Stimulated activated CD8-positive, alpha-beta memory T cell treated with anti-CD3 and anti-CD28 coated beads, Interleukin-15, amount 100 ng/mL, for 24 hours (primary cell): ENCODE results near the gene FGF11.

Experiments used
- DNase-seq: peaks from one replicate; pipeline ENCODE4 v3.0.0-alpha.2; 2020; ENCODE audit warnings: low read depth

Gene FGF11

GRCh38 chr17:7439462-7440112 is at the start of gene FGF11:
Gene FGF11 (plus strand): TSS chr17:7439512. CDS start chr17:7439621, 109 bp downstream.
- DNase-seq: no peak

- DNase-seq: no peak
Measured at GRCh38 chr17:7389924-7390910, 49.1 kb upstream of the FGF11 start.

GRCh38 chr17:7391307-7391706 is 48.0 kb upstream of the FGF11 start:
- DNase-seq: no peak

GRCh38 chr17:7392696-7393612 is 46.4 kb upstream of the FGF11 start:
- no peak for DNase-seq

GRCh38 chr17:7393613-7394451 is 45.5 kb upstream of the FGF11 start:
- DNase-seq: no peak

- peak; percentile 76 for DNase-seq
Measured at GRCh38 chr17:7394452-7395191, 44.7 kb upstream of the FGF11 start, which contains the start of gene PLSCR3. Gene PLSCR3 (minus strand): TSS chr17:7394525. CDS start chr17:7394110, 415 bp downstream.

- DNase-seq: no peak
Measured at GRCh38 chr17:7396147-7396546, 43.2 kb upstream of the FGF11 start.

GRCh38 chr17:7398612-7399011 is 40.7 kb upstream of the FGF11 start:
- DNase-seq: no peak

GRCh38 chr17:7403043-7403726 is 36.1 kb upstream of the FGF11 start:
- no peak for DNase-seq

- DNase-seq: no peak
Measured at GRCh38 chr17:7403727-7403976, 35.7 kb upstream of the FGF11 start.

- DNase-seq: peak; percentile 82
Measured at GRCh38 chr17:7403977-7404736, 35.2 kb upstream of the FGF11 start, which contains the start of gene TMEM256. Gene TMEM256 (minus strand): TSS chr17:7404097. CDS start chr17:7404084, 13 bp downstream.

GRCh38 chr17:7404737-7405349 is 34.5 kb upstream of the FGF11 start:
- DNase-seq: no peak

GRCh38 chr17:7405350-7406234 is 33.7 kb upstream of the FGF11 start:
- DNase-seq: no peak

GRCh38 chr17:7406235-7406825 is 33.0 kb upstream of the FGF11 start:
- no peak for DNase-seq

GRCh38 chr17:7407082-7407481 is 32.2 kb upstream of the FGF11 start:
- DNase-seq: no peak

GRCh38 chr17:7407485-7408251 is 31.6 kb upstream of the FGF11 start, which contains the start of gene NLGN2:
Gene NLGN2 (plus strand): TSS chr17:7407845. CDS start chr17:7408256, 411 bp downstream.
- DNase-seq: no peak
